Small intestine (tissue), 7 donors: ENCODE results near the gene LTBR. TPM values are rescaled to one million over a fixed set of nuclear protein-coding genes. Genes with fewer than 3 reads are reported as not detected.

Experiments used
- DNase-seq, 2 donors: peaks; one replicate each; pipeline versions ENCODE4 v3.0.0 to v3.0.0-alpha.2; 2013
- FAIRE-seq: peaks from 2 replicates; lab custom pipeline; 2012; peaks lifted over from hg19 to GRCh38; lab: Jason Lieb, UNC
- H3K27ac ChIP-seq, 3 donors: one replicate each; pipeline ENCODE4 v1.5.1; 2013; ENCODE audit warnings: low read length in 2 of 3, mild to moderate bottlenecking in 2 of 3, control low read depth in 1 of 3, inconsistent platforms in 1 of 3, low read depth in 1 of 3, moderate library complexity in 1 of 3
- H3K27me3 ChIP-seq, 3 donors: one replicate each; pipeline ENCODE4 v1.6.1; 2013; ENCODE audit warnings: low read length in 3 of 3, inconsistent platforms in 1 of 3; ENCODE audit not compliant: control insufficient read depth in 3 of 3, insufficient read depth in 3 of 3
- H3K36me3 ChIP-seq, 3 donors: one replicate each; pipeline ENCODE4 v1.6.1; 2013; ENCODE audit warnings: low read length in 3 of 3, inconsistent platforms in 1 of 3, low read depth in 1 of 3, mild to moderate bottlenecking in 1 of 3, moderate library complexity in 1 of 3; ENCODE audit not compliant: control insufficient read depth in 3 of 3, insufficient read depth in 2 of 3
- H3K4me1 ChIP-seq, 3 donors: one replicate each; pipeline ENCODE4 v1.6.1; 2013; ENCODE audit warnings: low read length in 2 of 3, inconsistent platforms in 1 of 3, low read depth in 1 of 3, mild to moderate bottlenecking in 1 of 3, moderate library complexity in 1 of 3; ENCODE audit not compliant: control insufficient read depth in 3 of 3, insufficient read depth in 2 of 3
- H3K4me3 ChIP-seq, 3 donors: one replicate each; pipeline ENCODE4 v1.5.1; 2013; ENCODE audit warnings: low read length in 3 of 3, control low read depth in 1 of 3, inconsistent platforms in 1 of 3, low read depth in 1 of 3, mild to moderate bottlenecking in 1 of 3, moderate library complexity in 1 of 3
- H3K9me3 ChIP-seq, 2 donors: one replicate each; pipeline ENCODE4 v1.6.1; 2013; ENCODE audit warnings: low read depth in 1 of 2, low read length in 1 of 2; ENCODE audit not compliant: control insufficient read depth in 2 of 2, insufficient read depth in 1 of 2
- WGBS, 3 donors: extraction: QIAGEN DNeasy Blood & Tissue Kit; methylation state at CpG; one replicate each; pipeline ENCODE4 v1.1.7; 2013; 5-methylcytosine and 5-hydroxymethylcytosine counted together
- polyA plus RNA-seq, 4 donors: library from polyadenylated mRNA; stranded (reverse) in 3 of 4; unstranded in 1 of 4; fragments of 200-250 nt in 3 of 4; fragments of 120-200 nt in 1 of 4; gene quantifications; one replicate each; pipeline versions ENCODE4 v1.2.1 to v1.2.3, GENCODE V29; 2013
- donor health status: healthy with polysubstance abuse.
- donor health status: control.
- donor health status: control.
- donor health status: Bipolar disorder and iron deficiency.
- donor health status: healthy.

The LTBR gene
- polyA plus RNA-seq, 4 donors: 56.5 to 137 (median 73.2) TPM

GRCh38 chr12:6440391-6440790 lies 56.4 kb downstream of the LTBR start:
- Histone ChIP-seq H3K36me3 (peaks cover 0 to 28% (median 0%) of the 10 kb centered on the region in 3 donors), H3K27ac (no peak overlapping the region), H3K9me3 (no peaks in the 10 kb centered on the region), H3K4me3 (no peak overlapping the region), H3K27me3 (no peaks in the 10 kb centered on the region), H3K4me1 (no peaks in the 10 kb centered on the region)
- DNase-seq: no peak
- FAIRE-seq: no peak
- 28 to 44% (median 32%) methylated on average over 1 of the region's 1 CpG for WGBS, 3 donors

Other genes starting within 250 kb of the LTBR start
- 100 to 1,000 TPM in 2 of 4 donors, 10 to 100 TPM in 2; 46.2 to 296 (median 139) TPM for gene CD9, start 183.8 kb upstream of the LTBR start, polyA plus RNA-seq
- gene PLEKHG6, start 73.5 kb upstream of the LTBR start, polyA plus RNA-seq: 100 to 1,000 TPM in 3 of 4 donors, 10 to 100 TPM in 1; 48.0 to 167 (median 119) TPM
- 100 to 1,000 TPM in 2 of 4 donors, 10 to 100 TPM in 2; 77.2 to 108 (median 97.6) TPM for gene TNFRSF1A, start 42.1 kb upstream of the LTBR start, polyA plus RNA-seq
- 10 to 100 TPM; 12.3 to 47.1 (median 16.6) TPM for gene SCNN1A, start 8.6 kb upstream of the LTBR start, polyA plus RNA-seq
- 10 to 100 TPM in 1 of 4 donors, 1 to 10 TPM in 2, under 1 TPM in 1; 0.45 to 16.2 (median 2.8) TPM for gene CD27, start 60.8 kb downstream of the LTBR start, polyA plus RNA-seq
- gene TAPBPL, start 67.9 kb downstream of the LTBR start, polyA plus RNA-seq: 10 to 100 TPM; 26.4 to 38.6 (median 33.2) TPM
- 1 to 10 TPM; 1.6 to 5.8 (median 3.4) TPM for gene VAMP1, start 86.5 kb downstream of the LTBR start, polyA plus RNA-seq
- 100 to 1,000 TPM in 2 of 4 donors, 10 to 100 TPM in 2; 88.1 to 126 (median 94.8) TPM for gene MRPL51, start 109.1 kb downstream of the LTBR start, polyA plus RNA-seq
- gene NCAPD2, start 109.9 kb downstream of the LTBR start, polyA plus RNA-seq: 10 to 100 TPM in 3 of 4 donors, 1 to 10 TPM in 1; 6.5 to 39.1 (median 22.1) TPM
- gene GAPDH, start 150.4 kb downstream of the LTBR start, polyA plus RNA-seq: 1,000 to 10,000 TPM; 1,934 to 3,805 (median 2,842) TPM
- 1 to 10 TPM; 1.3 to 7.7 (median 5.2) TPM for gene IFFO1, start 171.9 kb downstream of the LTBR start, polyA plus RNA-seq
- 10 to 100 TPM; 14.3 to 40.6 (median 22.0) TPM for gene NOP2, start 184.1 kb downstream of the LTBR start, polyA plus RNA-seq
- gene CHD4, start 223.2 kb downstream of the LTBR start, polyA plus RNA-seq: 100 to 1,000 TPM in 2 of 4 donors, 10 to 100 TPM in 2; 88.2 to 123 (median 109) TPM